HG02588 (cell line): ENCODE results near the gene USP7.
"Not testable (repeated sequence)": the region's sequence is repeated elsewhere in the genome, so short reads cannot be mapped to it uniquely, and the experiment has no call there.

Experiments used
- ATAC-seq: cut with Tn5 transposase; IDR thresholded peaks from one replicate; pipeline ENCODE4 v1.9.1; 2021; ENCODE audit warnings: mild to moderate bottlenecking, moderate library complexity; ENCODE audit not compliant: unreplicated experiment

Gene USP7

GRCh38 chr16:8882725-8883377, 80.9 kb downstream of the USP7 start:
- ATAC-seq = no peak

- ATAC-seq = no peak
These were observed 81.6 kb downstream of the USP7 start, which contains the start of gene LITAFD for GRCh38 chr16:8882041-8882617. Gene LITAFD (plus strand): TSS chr16:8882351. CDS start chr16:8884356, 2,005 bp downstream.

DNA sequence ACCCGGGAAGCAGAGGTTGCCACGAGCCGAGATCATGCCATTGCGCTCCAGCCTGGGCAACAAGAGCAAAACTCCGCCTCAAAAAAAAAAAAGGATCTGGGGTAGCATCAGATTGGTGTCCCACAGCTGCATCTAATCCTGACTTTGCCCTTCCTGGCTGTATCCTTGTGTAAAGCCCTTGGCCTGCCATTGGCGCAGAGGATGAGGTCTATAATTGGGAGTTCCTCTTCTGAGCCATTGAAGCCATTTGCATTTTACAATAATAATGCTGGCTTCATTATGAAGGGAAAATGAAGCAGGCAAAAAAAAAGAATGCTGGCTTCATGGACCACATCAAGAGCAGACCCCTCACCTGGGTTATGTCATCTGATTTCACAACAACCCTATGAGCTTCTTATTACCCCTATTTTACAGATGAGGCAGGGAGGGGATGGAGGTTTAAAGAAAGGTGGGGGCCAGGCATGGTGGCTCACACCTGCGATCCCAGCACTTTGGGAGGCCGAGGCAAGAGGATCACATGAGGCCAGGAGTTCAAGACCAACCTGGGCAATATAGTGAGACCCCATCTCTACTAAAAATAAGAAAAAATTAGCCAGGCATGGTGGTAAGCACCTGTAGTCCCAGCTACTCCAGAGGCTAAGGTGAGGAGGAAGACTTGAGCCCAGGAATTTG, 82.7 kb downstream of the USP7 start:
- no peak for ATAC-seq

DNA sequence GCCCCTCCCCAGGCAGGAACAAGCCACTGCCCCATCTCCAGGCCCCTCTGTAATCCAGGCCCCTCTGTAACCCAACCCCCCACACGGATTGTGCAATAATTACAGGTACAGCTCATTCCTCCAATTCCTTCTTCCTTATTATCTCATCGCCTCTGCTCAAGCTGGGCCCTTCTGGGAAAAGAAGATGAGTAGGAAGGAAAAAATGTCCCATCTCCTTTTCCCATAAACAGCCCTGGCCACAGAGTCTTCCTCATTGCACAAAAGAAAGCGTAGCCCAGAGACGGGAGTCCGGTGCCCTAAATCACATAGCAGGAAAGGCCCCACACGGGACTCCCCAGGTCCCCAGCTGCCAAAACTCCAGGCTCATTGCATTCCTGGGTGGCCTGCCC, 85.2 kb downstream of the USP7 start:
- ATAC-seq = no peak

DNA sequence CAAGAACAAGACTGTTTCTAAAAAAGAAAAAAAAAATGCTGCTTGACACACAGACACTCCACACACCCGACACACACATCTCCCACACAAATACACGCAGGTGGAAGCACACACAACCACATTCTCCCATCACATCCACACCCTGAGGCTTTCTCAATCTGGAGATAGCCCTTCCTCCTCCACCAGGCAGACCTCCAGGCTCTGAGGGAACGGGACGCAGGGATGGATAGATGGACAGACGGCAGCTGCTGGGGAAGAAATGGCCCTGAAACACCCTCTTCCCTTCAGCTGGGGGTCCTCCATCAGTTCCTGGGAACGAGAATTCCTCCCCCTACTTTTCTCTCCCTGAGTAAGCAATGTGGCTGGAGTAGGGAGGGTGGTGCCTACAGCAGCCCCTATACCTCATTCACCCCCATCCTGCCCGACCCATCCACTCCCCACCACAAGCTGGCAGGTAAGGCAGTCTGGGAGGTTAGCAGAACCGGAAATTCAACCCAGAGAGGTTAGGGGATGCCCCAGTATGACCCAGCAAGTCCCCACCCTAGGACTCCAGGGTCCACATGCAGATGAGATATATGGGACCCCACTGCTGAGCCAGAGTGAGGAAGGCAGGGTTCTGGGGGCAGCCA, 85.7 kb downstream of the USP7 start:
- no peak for ATAC-seq

DNA sequence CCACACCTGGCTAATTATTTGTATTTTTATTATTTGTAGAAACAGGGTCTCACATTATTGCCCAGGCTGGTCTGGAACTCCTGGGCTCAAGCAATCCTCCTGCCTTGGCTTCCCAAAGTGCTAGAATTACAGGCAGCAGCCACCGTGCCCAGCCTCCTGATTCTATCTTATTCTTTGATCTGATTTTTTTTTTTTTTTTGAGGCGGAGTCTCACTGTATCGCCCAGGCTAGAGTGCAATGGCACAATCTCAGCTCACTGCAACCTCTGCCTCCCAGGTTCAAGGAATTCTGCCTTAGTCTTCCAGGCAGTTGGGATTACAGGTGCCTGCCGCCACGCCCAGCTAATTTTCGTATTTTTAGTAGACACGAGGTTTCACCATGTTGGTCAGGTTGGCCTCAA, 88.4 kb downstream of the USP7 start:
- not testable (repeated sequence) for ATAC-seq

- no peak for ATAC-seq
These were observed 89.3 kb downstream of the USP7 start for GRCh38 chr16:8874388-8874787.

GRCh38 chr16:8873866-8874195, 89.9 kb downstream of the USP7 start:
- ATAC-seq = not testable (repeated sequence)

GRCh38 chr16:8872967-8873865, 90.5 kb downstream of the USP7 start:
- no peak for ATAC-seq

- ATAC-seq = no peak
These were observed 91.6 kb downstream of the USP7 start for GRCh38 chr16:8872071-8872470.

DNA sequence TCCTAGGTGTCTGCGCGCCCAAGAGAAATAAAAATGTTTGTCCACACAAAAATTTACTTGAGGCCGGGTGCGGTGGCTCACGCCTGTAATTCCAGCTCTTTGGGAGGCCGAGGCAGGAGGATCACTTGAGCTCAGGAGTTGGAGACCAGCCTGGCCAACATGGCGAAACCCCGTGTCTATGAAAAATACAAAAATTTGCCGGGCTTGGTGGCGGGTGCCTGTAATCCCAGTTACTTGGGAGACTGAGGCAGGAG, 93.8 kb downstream of the USP7 start:
- ATAC-seq = not testable (repeated sequence)

DNA sequence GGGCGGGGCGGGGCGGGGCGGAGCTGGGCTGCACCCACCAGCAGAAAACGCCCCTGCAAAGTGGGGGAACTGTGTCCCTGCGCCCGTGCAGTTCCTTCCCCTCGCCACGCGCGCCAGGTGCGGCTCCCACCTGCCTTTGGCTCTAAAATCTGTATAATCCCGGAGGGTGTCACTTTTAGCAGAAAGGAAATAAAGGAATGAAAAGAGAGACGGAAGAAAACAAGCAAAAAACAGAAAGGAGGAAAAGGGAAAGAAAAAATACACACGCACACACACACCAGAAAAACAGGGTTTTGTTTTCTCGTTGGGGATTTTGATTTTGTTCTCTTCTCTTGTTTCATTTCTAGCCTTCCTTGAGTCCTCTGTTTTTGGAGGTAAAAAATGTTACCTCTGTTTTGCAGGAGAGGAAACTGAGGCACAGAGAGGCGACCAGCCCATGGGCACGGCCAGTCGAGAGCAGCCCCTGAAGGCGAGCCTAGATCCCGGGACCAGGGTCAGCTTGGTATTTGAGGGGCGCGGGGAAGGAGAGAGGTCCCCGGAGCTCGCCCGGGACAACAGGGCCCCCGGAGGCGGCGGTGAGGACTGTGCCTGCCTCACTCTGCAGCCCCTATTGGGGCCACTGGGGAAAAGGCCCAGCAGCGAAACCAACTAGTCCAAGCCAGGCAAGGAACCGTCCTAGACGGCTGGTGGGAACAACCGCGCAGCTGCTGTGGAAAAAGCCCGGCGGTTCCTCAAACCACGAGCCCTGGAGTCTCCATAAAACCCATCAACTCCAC, 94.3 kb downstream of the USP7 start:
- no peak for ATAC-seq

DNA sequence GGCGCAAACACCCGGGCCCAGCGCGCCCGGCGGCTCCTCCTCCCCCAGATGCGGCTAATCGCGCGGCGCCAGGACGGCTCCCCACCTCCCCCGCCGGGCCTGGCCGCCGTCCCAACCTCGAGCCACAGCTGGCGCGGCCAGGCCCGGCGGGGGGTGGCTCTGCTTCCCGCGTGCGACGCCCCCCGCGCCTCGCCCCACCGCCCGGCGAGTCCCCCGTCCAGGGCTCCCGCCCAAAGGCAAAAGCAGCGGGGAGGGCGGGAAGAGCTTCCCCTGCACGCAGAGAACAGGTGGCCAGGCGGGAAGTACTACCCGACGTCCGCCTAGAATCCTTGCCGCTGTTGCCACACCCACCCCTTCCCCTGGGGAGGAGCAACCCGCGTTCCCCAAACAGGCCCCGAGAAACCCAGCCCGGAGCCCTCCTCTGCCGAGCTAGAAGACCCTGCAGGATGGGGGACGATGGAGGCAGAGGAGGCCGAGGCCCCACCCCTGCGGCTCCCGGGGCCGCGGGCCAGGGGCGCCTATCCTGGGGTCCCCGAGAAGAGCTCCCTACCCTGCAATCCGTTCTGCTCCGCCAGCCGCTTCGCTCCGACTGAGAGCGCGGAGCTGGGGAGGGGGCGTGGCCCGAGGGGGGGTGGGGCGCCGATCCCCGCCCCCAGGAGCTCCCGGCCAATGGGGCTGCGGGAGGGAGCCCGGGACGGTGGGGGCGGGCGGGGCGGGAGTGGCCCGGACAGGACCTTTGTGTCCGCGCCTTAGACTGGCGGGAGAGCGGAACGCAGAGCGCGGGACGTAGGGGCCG, 95.1 kb downstream of the USP7 start, which contains the start of gene CARHSP1:
CARHSP1 (minus strand) TSS at position 591 of the 796 bp plus-strand sequence. CDS start 9,678 bp downstream, outside the sequence.
- ATAC-seq = peak; percentile 64

GRCh38 chr16:8867932-8868415, 95.7 kb downstream of the USP7 start:
- ATAC-seq = peak; percentile 0

- no peak for ATAC-seq
These were observed 96.3 kb downstream of the USP7 start for GRCh38 chr16:8867216-8867931.

- no peak for ATAC-seq
These were observed 96.9 kb downstream of the USP7 start for GRCh38 chr16:8866884-8867215.

- ATAC-seq = no peak
These were observed 97.4 kb downstream of the USP7 start for GRCh38 chr16:8866118-8866883.
